GM12801 (cell line): ENCODE measurements around the gene AK1.

Source experiments
- TF ChIP-seq, protein P1 (sequence below): IDR thresholded peaks from one replicate; pipeline ENCODE4 v1.5.1; 2011; ENCODE audit warnings: control low read depth; ENCODE audit not compliant: insufficient read length; ENCODE audit errors: extremely low read depth

AK1 gene

DNA sequence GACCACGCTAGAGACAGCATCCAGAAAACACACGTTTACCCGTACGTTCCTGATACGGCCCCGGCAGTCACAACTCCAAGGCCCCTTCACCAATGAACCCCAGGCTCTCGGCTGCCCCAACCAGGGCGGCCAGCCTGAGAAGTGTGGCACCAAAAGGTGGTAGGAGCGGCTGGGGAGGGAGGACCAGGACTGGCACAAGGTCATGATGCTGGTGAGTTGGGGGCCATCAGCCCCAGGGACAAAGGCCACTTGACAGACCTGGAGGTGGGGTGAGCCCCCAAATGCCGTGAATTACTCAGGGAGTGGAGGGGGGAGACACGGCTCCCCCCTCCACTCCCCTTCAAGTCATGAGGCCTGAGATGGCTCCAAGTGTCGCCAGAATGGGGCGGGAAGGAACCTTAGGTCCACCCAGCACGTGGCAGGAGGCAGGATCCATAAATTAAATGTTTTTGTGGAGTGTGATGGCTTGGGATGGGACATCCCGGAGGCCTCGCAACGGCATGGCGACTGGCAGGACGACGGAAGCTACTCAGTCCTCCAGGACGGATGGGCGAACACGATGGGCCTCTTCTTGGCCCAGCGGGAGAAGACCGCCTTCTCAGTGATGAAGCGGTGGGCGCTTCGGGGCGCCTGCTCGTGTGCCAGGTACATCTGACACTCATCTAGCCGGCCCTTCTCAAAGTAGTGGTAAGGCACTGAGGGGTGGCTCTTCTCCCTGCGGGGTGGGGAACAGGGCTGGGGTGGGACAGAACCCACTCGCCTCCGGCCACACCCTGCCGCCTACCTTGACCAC is 30.6 kb upstream of the AK1 start:
- TF ChIP-seq, protein P1, sequence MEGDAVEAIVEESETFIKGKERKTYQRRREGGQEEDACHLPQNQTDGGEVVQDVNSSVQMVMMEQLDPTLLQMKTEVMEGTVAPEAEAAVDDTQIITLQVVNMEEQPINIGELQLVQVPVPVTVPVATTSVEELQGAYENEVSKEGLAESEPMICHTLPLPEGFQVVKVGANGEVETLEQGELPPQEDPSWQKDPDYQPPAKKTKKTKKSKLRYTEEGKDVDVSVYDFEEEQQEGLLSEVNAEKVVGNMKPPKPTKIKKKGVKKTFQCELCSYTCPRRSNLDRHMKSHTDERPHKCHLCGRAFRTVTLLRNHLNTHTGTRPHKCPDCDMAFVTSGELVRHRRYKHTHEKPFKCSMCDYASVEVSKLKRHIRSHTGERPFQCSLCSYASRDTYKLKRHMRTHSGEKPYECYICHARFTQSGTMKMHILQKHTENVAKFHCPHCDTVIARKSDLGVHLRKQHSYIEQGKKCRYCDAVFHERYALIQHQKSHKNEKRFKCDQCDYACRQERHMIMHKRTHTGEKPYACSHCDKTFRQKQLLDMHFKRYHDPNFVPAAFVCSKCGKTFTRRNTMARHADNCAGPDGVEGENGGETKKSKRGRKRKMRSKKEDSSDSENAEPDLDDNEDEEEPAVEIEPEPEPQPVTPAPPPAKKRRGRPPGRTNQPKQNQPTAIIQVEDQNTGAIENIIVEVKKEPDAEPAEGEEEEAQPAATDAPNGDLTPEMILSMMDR, result no peak

DNA sequence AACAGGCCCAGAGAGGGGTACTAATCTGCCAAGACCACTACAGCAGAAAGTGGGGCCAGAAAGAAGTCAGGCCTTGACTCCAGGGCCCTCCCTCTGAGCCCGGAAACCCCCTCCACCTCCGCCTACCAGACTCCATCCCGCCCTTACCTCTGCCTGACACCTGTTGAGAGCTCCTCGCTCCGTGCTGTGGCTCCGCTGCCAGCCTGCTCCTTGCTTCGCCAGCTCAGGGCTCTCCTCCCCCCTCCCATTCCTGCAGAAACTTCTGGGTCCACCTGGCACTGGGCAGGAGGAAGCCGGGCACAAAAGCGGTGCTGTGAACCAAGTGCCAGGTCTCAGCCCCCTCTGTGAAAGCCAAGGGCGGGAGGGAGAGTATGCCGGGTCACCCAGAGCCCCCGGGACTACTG is 28.3 kb upstream of the AK1 start:
- TF ChIP-seq, protein P1, result no peak

DNA sequence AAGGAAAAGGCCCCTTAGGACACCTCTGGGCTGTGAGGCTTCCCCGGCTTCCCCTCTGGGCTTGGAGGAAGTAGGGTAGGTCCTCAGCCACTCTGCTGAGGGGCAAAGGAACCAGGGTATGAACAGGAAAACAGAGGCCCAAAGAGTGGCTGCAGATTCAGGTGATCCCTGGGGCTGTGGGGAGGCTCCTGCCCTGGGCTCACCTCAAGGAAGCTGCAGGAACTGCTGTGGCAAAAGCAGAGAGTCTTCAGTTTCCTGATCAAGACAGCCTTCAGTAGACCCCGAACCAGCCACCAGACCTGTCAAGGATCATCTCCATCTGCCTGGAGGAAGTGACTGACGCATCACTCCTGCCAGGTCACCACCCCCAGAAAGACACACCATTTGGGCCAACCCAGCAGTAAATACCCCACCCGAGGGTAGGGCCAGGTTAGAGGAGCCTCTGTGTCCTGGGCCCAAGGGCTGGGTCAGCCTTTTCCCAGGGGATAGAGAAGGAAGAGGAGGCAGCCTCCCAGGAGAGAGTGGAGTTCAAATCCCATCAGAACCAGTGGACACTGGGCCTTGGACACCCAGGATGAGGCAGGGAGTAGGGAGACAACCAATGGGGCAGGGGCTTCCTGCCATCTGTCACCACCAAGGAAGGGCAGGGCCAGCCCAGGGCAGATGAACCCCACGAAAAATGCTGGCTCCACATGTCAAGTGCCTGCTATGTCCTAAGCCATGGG is 27.7 kb upstream of the AK1 start:
- TF ChIP-seq, protein P1, result no peak

DNA sequence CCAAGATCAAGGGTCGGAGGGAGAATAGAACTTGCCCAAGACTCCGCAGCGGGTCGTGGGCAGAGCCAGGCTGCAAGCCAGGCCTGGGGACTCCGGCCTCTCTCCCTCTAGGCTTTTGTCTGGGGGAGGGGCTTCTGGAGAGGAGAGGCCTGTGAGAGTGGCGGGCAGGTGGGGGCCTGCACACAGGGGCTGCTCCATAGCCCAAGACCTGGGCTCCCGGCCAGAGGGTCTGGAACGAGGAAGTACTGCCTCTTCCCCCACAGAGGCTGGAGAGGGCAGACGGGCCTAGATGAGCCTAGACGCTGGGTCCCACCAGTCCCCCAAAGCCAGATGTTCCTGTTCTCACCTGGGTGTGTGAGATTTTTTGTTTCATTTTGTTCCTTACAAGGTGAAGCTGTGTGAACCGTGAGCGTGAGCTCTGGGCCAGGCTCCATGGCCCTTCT is 27.1 kb upstream of the AK1 start:
- TF ChIP-seq, protein P1, result no peak

DNA sequence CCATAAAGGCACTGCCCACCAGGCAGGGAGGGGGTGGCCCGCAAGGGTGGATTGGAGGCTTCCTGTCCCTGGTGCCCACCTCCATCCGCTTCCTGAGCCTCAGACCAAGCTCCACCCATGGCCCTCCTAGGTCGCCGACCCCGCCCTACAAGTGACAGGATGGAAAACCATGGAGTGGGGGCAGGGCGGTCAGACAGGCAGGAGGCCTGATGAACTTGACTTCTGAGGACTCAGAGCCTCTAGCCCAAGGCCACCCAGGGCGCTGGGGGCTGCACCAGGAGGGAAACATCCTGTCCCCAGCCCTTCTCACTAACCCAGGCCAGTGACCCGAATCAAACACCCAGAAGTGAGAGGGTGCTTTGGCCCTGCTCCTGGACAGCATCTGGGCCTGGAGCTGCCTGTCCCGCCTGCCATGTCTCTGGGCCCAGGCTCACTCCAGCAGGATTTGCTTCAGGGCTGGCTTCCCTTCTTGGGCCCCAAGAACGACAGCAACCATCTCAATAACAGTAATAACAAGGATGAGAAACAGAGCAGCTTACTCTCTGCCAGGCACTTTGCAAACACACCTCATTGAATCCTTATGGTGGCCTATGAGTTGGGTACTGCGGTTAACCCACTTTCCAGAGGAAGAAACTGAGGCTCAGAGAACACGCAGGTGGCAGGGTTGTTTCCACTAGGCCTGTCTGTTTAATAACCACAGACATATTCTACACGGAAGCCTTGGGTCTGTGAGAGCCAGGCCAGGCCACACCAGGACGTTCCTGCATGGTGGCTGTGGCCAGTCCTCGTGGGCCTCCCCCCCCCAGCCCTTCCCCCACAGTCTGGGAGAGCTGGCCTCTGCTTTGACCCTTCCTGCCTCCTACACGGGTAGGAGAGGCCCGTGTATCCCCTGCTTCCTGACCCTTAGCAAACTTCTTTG is 26.3 kb upstream of the AK1 start:
- TF ChIP-seq, protein P1, result no peak

DNA sequence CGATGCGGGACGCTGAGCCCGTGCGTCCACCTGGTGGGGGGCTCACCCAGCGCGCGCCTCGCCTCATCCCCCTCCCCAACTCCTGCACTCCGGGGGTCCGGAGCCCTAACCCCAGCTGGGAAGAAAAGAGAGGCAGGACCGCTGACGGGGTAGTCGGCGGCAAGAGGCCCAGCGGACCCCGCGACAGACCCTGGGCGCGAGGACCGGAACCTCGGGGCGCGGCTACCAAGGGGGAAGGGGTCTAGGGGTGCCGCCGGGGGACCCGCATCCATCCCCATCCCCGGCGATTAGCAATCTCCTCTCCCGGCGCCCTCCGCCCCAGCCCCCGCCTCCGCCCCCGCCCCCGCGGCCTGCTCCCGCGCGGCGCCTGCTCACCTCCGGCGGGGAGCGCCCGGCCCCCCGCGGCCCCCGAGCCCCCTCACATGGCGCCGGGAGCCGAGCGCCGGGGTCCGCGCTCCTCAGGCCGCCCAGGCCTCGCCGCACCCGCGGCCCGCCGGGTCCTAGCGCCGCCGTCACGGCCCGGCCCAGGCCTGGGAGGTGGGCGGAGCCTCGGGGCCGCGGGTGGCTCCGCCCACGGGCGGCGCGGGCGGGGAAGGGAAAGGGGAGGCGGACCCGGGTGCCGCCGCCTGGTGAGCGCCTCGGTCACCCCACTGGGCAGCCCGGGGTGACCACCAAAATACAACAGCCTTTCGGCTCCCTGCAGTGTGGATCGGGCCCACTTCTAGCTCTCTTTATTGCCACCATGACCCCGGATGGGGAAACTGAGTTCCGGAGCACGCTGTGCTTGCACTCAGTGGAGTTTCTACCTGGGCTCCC is 21.9 kb upstream of the AK1 start, which contains the start of gene ST6GALNAC6:
Gene ST6GALNAC6, minus strand, starts transcription at position 476 of the 816 bp plus-strand sequence. CDS start 1,622 bp downstream, outside the sequence.
- TF ChIP-seq, protein P1, result no peak
